HG03575 (cell line): ENCODE data around the gene DGAT2.

Source experiments
- ATAC-seq: cut with Tn5 transposase; IDR thresholded peaks from one replicate; pipeline ENCODE4 v1.9.1; 2021; ENCODE audit not compliant: unreplicated experiment, insufficient number of reproducible peaks, low FRiP score; ENCODE audit errors: extremely low read depth

The DGAT2 gene

GRCh38 chr11:75849894-75850293, 81.3 kb downstream of the DGAT2 start:
- ATAC-seq = no peak

GRCh38 chr11:75850787-75851186, 82.2 kb downstream of the DGAT2 start:
- ATAC-seq = no peak
